H9 (cell line): ENCODE data around the gene COQ8A. TPM values are rescaled to one million over a fixed set of nuclear protein-coding genes. Genes with fewer than 3 reads are reported as not detected.

Source experiments
- DNase-seq: peaks from one replicate; pipeline ENCODE4 v3.0.0-alpha.2; 2017
- H2AFZ ChIP-seq: one replicate; pipeline ENCODE4 v1.6.1; 2013; ENCODE audit warnings: mild to moderate bottlenecking, low read length, control low read depth, moderate library complexity
- H2AK5ac ChIP-seq: 2 replicates; pipeline ENCODE4 v1.6.1; 2013; ENCODE audit warnings: low read length, control low read depth, mixed read lengths; ENCODE audit not compliant: insufficient read length
- H2BK120ac ChIP-seq: one replicate; pipeline ENCODE4 v1.6.1; 2013; ENCODE audit warnings: low read depth, mild to moderate bottlenecking, low read length, control low read depth, inconsistent platforms; ENCODE audit not compliant: poor library complexity, severe bottlenecking
- H2BK12ac ChIP-seq: 2 replicates; pipeline ENCODE4 v1.6.1; 2013; ENCODE audit warnings: low read length, control low read depth, mixed read lengths, low read depth; ENCODE audit not compliant: insufficient read length
- H2BK15ac ChIP-seq: 2 replicates; pipeline ENCODE4 v1.6.1; 2013; ENCODE audit warnings: low read depth, low read length, control low read depth
- H2BK20ac ChIP-seq: one replicate; pipeline ENCODE4 v1.6.1; 2013; ENCODE audit warnings: low read depth, mild to moderate bottlenecking, low read length, control low read depth, inconsistent platforms; ENCODE audit not compliant: poor library complexity, severe bottlenecking
- H2BK5ac ChIP-seq: 2 replicates; pipeline ENCODE4 v1.6.1; 2013; ENCODE audit warnings: low read length, control low read depth, mixed read lengths; ENCODE audit not compliant: insufficient read length
- H3K14ac ChIP-seq: 2 replicates; pipeline ENCODE4 v1.6.1; 2013; ENCODE audit warnings: low read length, control low read depth; ENCODE audit not compliant: insufficient read depth
- H3K18ac ChIP-seq: 2 replicates; pipeline ENCODE4 v1.6.1; 2013; ENCODE audit warnings: low read depth, mild to moderate bottlenecking, mixed read lengths, low read length, control low read depth; ENCODE audit not compliant: insufficient read length
- H3K23ac ChIP-seq: 2 replicates; pipeline ENCODE4 v1.6.1; 2013; ENCODE audit warnings: low read length, control low read depth, mixed read lengths, low read depth; ENCODE audit not compliant: insufficient read length
- H3K23me2 ChIP-seq: 2 replicates; pipeline ENCODE4 v1.6.1; 2013; ENCODE audit warnings: low read depth, mild to moderate bottlenecking, mixed read lengths, low read length, control low read depth; ENCODE audit not compliant: insufficient read length, poor library complexity, severe bottlenecking
- H3K27ac ChIP-seq: 2 replicates; pipeline ENCODE4 v1.5.1; 2013; ENCODE audit warnings: low read length, control low read depth, mixed read lengths, low read depth; ENCODE audit not compliant: insufficient read length
- H3K27me3 ChIP-seq: 2 replicates; pipeline ENCODE4 v1.6.1; 2013; ENCODE audit warnings: low read length, control low read depth, inconsistent platforms; ENCODE audit not compliant: insufficient read depth
- H3K4ac ChIP-seq: 2 replicates; pipeline ENCODE4 v1.6.1; 2013; ENCODE audit warnings: low read depth, mild to moderate bottlenecking, control low read depth, inconsistent platforms, low read length, moderate library complexity
- H3K4me1 ChIP-seq: 2 replicates; pipeline ENCODE4 v1.6.1; 2013; ENCODE audit warnings: low read length, control low read depth, inconsistent platforms; ENCODE audit not compliant: insufficient read depth
- H3K4me2 ChIP-seq: 2 replicates; pipeline ENCODE4 v1.6.1; 2013; ENCODE audit warnings: low read length, control low read depth, mixed read lengths; ENCODE audit not compliant: insufficient read length, insufficient read depth
- H3K56ac ChIP-seq: 2 replicates; pipeline ENCODE4 v1.6.1; 2013; ENCODE audit warnings: low read depth, mild to moderate bottlenecking, mixed read lengths, low read length, control low read depth; ENCODE audit not compliant: insufficient read length
- H3K79me1 ChIP-seq: 2 replicates; pipeline ENCODE4 v1.6.1; 2013; ENCODE audit warnings: low read depth, mild to moderate bottlenecking, moderate library complexity, low read length, control low read depth, inconsistent platforms; ENCODE audit not compliant: insufficient read depth, poor library complexity, severe bottlenecking
- H3K79me2 ChIP-seq: 2 replicates; pipeline ENCODE4 v1.6.1; 2013; ENCODE audit warnings: low read length, control low read depth, inconsistent platforms; ENCODE audit not compliant: insufficient read depth
- H3K9ac ChIP-seq: 2 replicates; pipeline ENCODE4 v1.6.1; 2013; ENCODE audit warnings: low read length, control low read depth, mixed read lengths; ENCODE audit not compliant: insufficient read length; ENCODE audit errors: extremely low read depth
- H3K9me3 ChIP-seq: one replicate; pipeline ENCODE4 v1.6.1; 2013; ENCODE audit warnings: low read depth, low read length, inconsistent platforms; ENCODE audit not compliant: control insufficient read depth
- H3T11ph ChIP-seq: one replicate; pipeline ENCODE4 v1.6.1; 2013; ENCODE audit warnings: mild to moderate bottlenecking, low read length, control low read depth, inconsistent platforms
- H4K20me1 ChIP-seq: one replicate; pipeline ENCODE4 v1.6.1; 2013; ENCODE audit not compliant: control insufficient read depth, insufficient read length, insufficient read depth
- H4K5ac ChIP-seq: 2 replicates; pipeline ENCODE4 v1.6.1; 2013; ENCODE audit warnings: low read depth, mild to moderate bottlenecking, mixed read lengths, low read length, control low read depth; ENCODE audit not compliant: insufficient read length
- H4K8ac ChIP-seq: replicated peaks from 2 replicates; pipeline ENCODE4 v1.6.1; 2013; ENCODE audit warnings: low read length, control low read depth, mixed read lengths, low read depth; ENCODE audit not compliant: insufficient read length
- H4K91ac ChIP-seq: 2 replicates; pipeline ENCODE4 v1.6.1; 2013; ENCODE audit warnings: low read depth, mild to moderate bottlenecking, moderate library complexity, mixed read lengths, low read length, control low read depth; ENCODE audit not compliant: insufficient read length
- H3K27ac Mint-ChIP-seq, 3 experiments: 2 replicates in 2 of 3; 3 replicates in 1 of 3; pipeline ENCODE4 v1.8.0; 2020 to 2021; ENCODE audit warnings: mixed read lengths in 3 of 3, mild to moderate bottlenecking in 1 of 3, moderate library complexity in 1 of 3
- H3K27me3 Mint-ChIP-seq: 2 replicates; pipeline ENCODE4 v1.8.0; 2021; ENCODE audit warnings: low read depth, mild to moderate bottlenecking, moderate library complexity, mixed read lengths
- H3K36me3 Mint-ChIP-seq, 3 experiments: 2 replicates in 2 of 3; 3 replicates in 1 of 3; pipeline ENCODE4 v1.8.0; 2020 to 2021; ENCODE audit warnings: low read depth in 3 of 3, mixed read lengths in 3 of 3; ENCODE audit not compliant: insufficient read depth in 1 of 3
- H3K4me1 Mint-ChIP-seq, 2 experiments: 2 replicates each; pipeline ENCODE4 v1.8.0; 2020; ENCODE audit warnings: mixed read lengths in 2 of 2
- H3K4me3 Mint-ChIP-seq, 2 experiments: 2 replicates in 1 of 2; 3 replicates in 1 of 2; pipeline ENCODE4 v1.8.0; 2020 to 2021; ENCODE audit warnings: mild to moderate bottlenecking in 2 of 2, mixed read lengths in 2 of 2, moderate library complexity in 1 of 2
- H3K9me3 Mint-ChIP-seq, 2 experiments: 2 replicates in 1 of 2; 3 replicates in 1 of 2; pipeline ENCODE4 v1.8.0; 2020; ENCODE audit warnings: mild to moderate bottlenecking in 2 of 2, mixed read lengths in 2 of 2, moderate library complexity in 1 of 2
- WGBS: extraction: QIAGEN DNeasy Blood & Tissue Kit; methylation state at CpG from one replicate; pipeline ENCODE4 v1.1.7; 2013; ENCODE audit warnings: missing lambda C conversion rate, low lambda C conversion rate, mixed read lengths; ENCODE audit not compliant: insufficient read length; ENCODE audit errors: extremely low coverage; 5-methylcytosine and 5-hydroxymethylcytosine counted together
- total RNA-seq: library from RNA; stranded (reverse); gene quantifications from 2 replicates; pipeline ENCODE4 v1.2.1, GENCODE V29; 2021
- TF ChIP-seq, protein P1 (sequence below): fragments of 200-600 bp; sonication (generic); conservative IDR thresholded peaks from 3 replicates; pipeline ENCODE4 v1.8.0; 2021; ENCODE audit warnings: antibody characterized with exemption, mild to moderate bottlenecking

COQ8A gene
- total RNA-seq, 1 experiment from 2014 or later, result 26.0 TPM

DNA sequence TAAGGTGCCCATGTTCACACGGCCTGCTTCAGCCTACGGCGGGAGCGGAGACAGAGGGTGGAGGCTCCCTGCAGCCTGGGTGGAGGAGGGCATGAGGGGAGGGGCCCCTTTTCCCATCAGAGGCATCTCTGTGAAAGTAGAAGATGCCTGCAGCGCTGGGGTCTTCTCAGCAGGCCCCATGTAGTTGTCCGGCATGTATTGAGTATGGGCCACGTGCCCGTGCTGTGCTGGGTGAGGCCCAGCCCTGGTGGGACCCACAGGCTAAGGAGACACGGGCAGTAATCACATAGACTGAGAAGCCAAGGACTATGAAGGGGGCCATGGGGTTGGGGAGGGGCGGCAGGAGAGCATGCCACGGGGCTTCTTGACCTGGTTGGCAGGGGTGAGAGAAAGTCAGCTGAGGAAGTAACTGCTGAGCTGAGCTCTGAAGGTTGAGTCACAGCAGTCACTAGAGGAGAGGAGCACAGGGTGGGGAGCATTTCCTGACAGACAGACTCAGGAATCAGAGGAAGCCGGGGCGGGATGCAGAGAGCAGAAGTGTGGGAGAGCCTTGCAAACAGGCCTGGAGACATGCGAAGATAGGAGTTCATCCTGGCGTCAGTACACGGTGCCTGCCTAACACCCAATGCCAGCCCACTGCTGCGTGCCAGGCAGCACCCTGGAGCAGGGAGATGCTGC, 48.1 kb upstream of the COQ8A start:
- Histone ChIP-seq H2BK15ac (no peak overlapping the region), H3K23me2 (no peaks in the 10 kb centered on the region), H3K9me3 (no peaks in the 10 kb centered on the region), H3K18ac (no peak overlapping the region), H4K5ac (no peak overlapping the region), H4K91ac (no peak overlapping the region), H3K9ac (no peak overlapping the region), H3K23ac (no peak overlapping the region), H3K79me1 (no peaks in the 10 kb centered on the region), H3K4ac (no peak overlapping the region), H3K4me1 (no peaks in the 10 kb centered on the region), H3K27me3 (no peaks in the 10 kb centered on the region), H3K4me2 (no peak overlapping the region), H2BK20ac (no peak overlapping the region), H4K8ac (no peak overlapping the region), H2BK120ac (no peak overlapping the region), H2AK5ac (no peak overlapping the region), H2BK12ac (no peak overlapping the region), H2BK5ac (no peak overlapping the region), H3K14ac (no peak overlapping the region), H3K56ac (no peak overlapping the region), H3K27ac (no peak overlapping the region), H3T11ph (no peak overlapping the region), H2AFZ (no peak overlapping the region), H4K20me1 (no peaks in the 10 kb centered on the region), H3K79me2 (no peaks in the 10 kb centered on the region)
- Mint-ChIP-seq H3K27me3 (no peaks in the 10 kb centered on the region), H3K27ac (0 out of 7 replicates have a peak overlapping the region, but pooled peaks of 1 of the 3 experiments have one; percentile 30), H3K36me3 (peaks cover 11 to 71% (median 44%) of the 10 kb centered on the region in 3 experiments), H3K9me3 (no peaks in the 10 kb centered on the region), H3K4me3 (no peak overlapping the region; a peak in 1 of 5 replicates), H3K4me1 (no peaks in the 10 kb centered on the region)
- TF ChIP-seq, protein P1, sequence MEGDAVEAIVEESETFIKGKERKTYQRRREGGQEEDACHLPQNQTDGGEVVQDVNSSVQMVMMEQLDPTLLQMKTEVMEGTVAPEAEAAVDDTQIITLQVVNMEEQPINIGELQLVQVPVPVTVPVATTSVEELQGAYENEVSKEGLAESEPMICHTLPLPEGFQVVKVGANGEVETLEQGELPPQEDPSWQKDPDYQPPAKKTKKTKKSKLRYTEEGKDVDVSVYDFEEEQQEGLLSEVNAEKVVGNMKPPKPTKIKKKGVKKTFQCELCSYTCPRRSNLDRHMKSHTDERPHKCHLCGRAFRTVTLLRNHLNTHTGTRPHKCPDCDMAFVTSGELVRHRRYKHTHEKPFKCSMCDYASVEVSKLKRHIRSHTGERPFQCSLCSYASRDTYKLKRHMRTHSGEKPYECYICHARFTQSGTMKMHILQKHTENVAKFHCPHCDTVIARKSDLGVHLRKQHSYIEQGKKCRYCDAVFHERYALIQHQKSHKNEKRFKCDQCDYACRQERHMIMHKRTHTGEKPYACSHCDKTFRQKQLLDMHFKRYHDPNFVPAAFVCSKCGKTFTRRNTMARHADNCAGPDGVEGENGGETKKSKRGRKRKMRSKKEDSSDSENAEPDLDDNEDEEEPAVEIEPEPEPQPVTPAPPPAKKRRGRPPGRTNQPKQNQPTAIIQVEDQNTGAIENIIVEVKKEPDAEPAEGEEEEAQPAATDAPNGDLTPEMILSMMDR, result no peak
- WGBS, result no CpG with 5 or more reads among the region's 17 CpGs
- DNase-seq, result no peak
